Lower leg skin (tissue), 3 donors: ENCODE results near the gene KLHL10.

Experiments
- CTCF ChIP-seq, 3 donors: fragments of 450-650 bp; IDR thresholded peaks; one replicate each; pipeline ENCODE4 v1.5.1; 2016; ENCODE audit warnings: antibody characterized with exemption in 3 of 3, mild to moderate bottlenecking in 3 of 3, moderate library complexity in 2 of 3
- POLR2A ChIP-seq, 2 donors: fragments of 450-650 bp; IDR thresholded peaks; one replicate each; pipeline ENCODE4 v1.6.1; 2016 to 2017; ENCODE audit warnings: antibody characterized with exemption in 2 of 2, mild to moderate bottlenecking in 1 of 2, moderate library complexity in 1 of 2

GRCh38 chr17:41864498-41864835, 26.8 kb downstream of the KLHL10 start:
- TF ChIP-seq CTCF (IDR thresholded peaks at IDR 0.05) (no peak), POLR2A (IDR thresholded peaks at IDR 0.05) (no peak)
